SK-N-MC (cell line): ENCODE results near the gene KDM4B.

Source experiments
- EZH2 ChIP-seq: fragments of 200-600 bp; sonication (generic); IDR thresholded peaks from one replicate; pipeline ENCODE4 v1.6.1; 2017; ENCODE audit warnings: antibody characterized with exemption
- FOXP2 ChIP-seq: optimal IDR thresholded peaks from 2 replicates; pipeline ENCODE3; 2011; ENCODE audit warnings: mild to moderate bottlenecking, moderate library complexity; ENCODE audit not compliant: insufficient read depth; ENCODE audit errors: extremely low read length, control extremely low read depth
- POLR2AphosphoS5 ChIP-seq: IDR thresholded peaks from 2 replicates; pipeline ENCODE4 v1.6.1; 2012; ENCODE audit warnings: mild to moderate bottlenecking, low read depth, low read length, borderline replicate concordance

- TF ChIP-seq EZH2 = no peak
- TF ChIP-seq POLR2AphosphoS5 = no peak
- no peak for TF ChIP-seq FOXP2
These were observed 102.7 kb downstream of the KDM4B start for GRCh38 chr19:5071579-5071978.
